ENCODE measurements around the gene CNOT1. TPM values are rescaled to one million over a fixed set of nuclear protein-coding genes. Genes with fewer than 3 reads are reported as not detected.

Gene CNOT1
- total RNA-seq, 2 experiments from 2014 or later, result 164 to 184 TPM

DNA sequence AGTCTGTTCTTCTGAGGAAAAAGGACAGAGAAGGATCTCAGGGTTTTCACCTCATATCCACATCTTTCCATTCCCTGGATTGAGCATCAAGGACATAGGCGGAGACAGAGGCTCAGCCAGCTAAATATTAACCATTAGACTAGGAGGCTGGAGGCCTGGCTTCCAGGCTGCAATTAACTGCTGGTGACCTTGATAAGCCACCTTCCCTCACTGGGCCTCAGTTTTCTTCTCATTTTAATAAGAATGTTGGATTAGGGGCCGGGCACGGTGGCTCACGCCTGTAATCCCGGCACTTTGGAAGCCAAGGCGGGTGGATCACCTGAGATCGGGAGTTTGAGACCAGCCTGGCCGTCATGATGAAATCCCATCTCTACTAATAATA is 25.6 kb upstream of the CNOT1 start:
- Mint-ChIP-seq H3K9me3 (no peaks in the 10 kb centered on the region), H3K27me3 (no peaks in the 10 kb centered on the region), H3K4me3 (no peak overlapping the region), H3K27ac (no peak overlapping the region), H3K4me1 (ENCODE audit: low read depth) (no peaks in the 10 kb centered on the region), H3K36me3 (ENCODE audit: low read depth) (no peaks in the 10 kb centered on the region)
- Histone ChIP-seq H3K27me3 (ENCODE audit: control insufficient read depth in 1 of 2, insufficient read depth in 2 of 2, low read length in 2 of 2) (no peaks in the 10 kb centered on the region), H3K27ac (ENCODE audit: low read depth in 1 of 2, low read length in 2 of 2) (no peak overlapping the region), H3K36me3 (ENCODE audit: insufficient read depth, low read length) (no peaks in the 10 kb centered on the region), H3K9me3 (ENCODE audit: control insufficient read depth in 1 of 2, insufficient read depth in 1 of 2, low read length in 2 of 2) (no peaks in the 10 kb centered on the region), H3K4me3 (ENCODE audit: low read length) (no peak overlapping the region), H3K4me1 (ENCODE audit: insufficient read depth, low read length) (no peaks in the 10 kb centered on the region)
- no peak for ATAC-seq (ENCODE audit: poor library complexity)
- TF ChIP-seq, protein P1, sequence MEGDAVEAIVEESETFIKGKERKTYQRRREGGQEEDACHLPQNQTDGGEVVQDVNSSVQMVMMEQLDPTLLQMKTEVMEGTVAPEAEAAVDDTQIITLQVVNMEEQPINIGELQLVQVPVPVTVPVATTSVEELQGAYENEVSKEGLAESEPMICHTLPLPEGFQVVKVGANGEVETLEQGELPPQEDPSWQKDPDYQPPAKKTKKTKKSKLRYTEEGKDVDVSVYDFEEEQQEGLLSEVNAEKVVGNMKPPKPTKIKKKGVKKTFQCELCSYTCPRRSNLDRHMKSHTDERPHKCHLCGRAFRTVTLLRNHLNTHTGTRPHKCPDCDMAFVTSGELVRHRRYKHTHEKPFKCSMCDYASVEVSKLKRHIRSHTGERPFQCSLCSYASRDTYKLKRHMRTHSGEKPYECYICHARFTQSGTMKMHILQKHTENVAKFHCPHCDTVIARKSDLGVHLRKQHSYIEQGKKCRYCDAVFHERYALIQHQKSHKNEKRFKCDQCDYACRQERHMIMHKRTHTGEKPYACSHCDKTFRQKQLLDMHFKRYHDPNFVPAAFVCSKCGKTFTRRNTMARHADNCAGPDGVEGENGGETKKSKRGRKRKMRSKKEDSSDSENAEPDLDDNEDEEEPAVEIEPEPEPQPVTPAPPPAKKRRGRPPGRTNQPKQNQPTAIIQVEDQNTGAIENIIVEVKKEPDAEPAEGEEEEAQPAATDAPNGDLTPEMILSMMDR (IDR thresholded peaks at IDR 0.05), result no peak
- ChIA-PET CTCF (no interaction called here), POLR2A (no interaction called here)
- intact Hi-C loops (cut with DNase I, micrococcal nuclease), result no loop called here
- no peak for DNase-seq

DNA sequence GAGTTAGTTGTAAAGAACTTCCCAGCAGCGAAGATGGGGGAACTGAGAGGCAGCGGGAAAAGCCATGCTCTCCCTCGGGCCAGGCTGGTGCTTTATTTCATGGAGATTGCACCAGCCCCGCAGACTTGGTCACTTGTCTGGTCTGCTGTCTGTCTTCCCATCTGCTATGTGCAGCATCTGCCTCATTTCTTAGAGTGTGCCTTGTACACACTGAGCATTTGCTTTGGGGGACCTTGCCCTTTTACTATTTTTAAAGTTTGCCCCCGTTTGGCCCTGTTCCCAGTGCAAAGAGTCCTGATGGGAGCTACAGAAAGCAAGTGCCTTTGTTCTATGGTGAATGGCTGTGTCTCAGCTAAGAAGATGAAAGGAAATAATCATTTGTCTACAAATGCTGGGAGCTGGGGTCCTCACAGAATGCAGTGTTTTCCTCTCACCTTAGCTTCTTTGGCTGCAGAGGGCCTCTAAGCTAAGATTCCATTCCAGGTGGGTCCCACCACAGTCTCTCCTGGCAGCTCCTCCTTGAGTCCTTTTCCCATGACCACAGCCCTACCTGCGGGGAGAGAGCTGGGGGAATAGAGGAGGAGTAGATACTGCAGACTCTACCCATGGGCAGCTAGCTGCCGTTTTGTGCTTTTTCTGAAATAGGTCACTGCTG is 25.1 kb upstream of the CNOT1 start:
- CTCF ChIA-PET, result no interaction called here
- POLR2A ChIA-PET, result no interaction called here
- intact Hi-C loops (cut with DNase I, micrococcal nuclease), result no loop called here
- Mint-ChIP-seq H3K27me3 (no peaks in the 10 kb centered on the region), H3K4me3 (no peak overlapping the region), H3K4me1 (ENCODE audit: low read depth) (no peaks in the 10 kb centered on the region), H3K36me3 (ENCODE audit: low read depth) (no peaks in the 10 kb centered on the region), H3K9me3 (no peaks in the 10 kb centered on the region), H3K27ac (no peak overlapping the region)
- no peak for DNase-seq
- Histone ChIP-seq H3K4me3 (ENCODE audit: low read length) (no peak overlapping the region), H3K4me1 (ENCODE audit: insufficient read depth, low read length) (no peaks in the 10 kb centered on the region), H3K27ac (ENCODE audit: low read depth in 1 of 2, low read length in 2 of 2) (no peak overlapping the region), H3K9me3 (ENCODE audit: control insufficient read depth in 1 of 2, insufficient read depth in 1 of 2, low read length in 2 of 2) (no peaks in the 10 kb centered on the region), H3K36me3 (ENCODE audit: insufficient read depth, low read length) (no peaks in the 10 kb centered on the region), H3K27me3 (ENCODE audit: control insufficient read depth in 1 of 2, insufficient read depth in 2 of 2, low read length in 2 of 2) (no peaks in the 10 kb centered on the region)
- TF ChIP-seq, protein P1 (IDR thresholded peaks at IDR 0.05), result no peak
- ATAC-seq (ENCODE audit: poor library complexity), result no peak

DNA sequence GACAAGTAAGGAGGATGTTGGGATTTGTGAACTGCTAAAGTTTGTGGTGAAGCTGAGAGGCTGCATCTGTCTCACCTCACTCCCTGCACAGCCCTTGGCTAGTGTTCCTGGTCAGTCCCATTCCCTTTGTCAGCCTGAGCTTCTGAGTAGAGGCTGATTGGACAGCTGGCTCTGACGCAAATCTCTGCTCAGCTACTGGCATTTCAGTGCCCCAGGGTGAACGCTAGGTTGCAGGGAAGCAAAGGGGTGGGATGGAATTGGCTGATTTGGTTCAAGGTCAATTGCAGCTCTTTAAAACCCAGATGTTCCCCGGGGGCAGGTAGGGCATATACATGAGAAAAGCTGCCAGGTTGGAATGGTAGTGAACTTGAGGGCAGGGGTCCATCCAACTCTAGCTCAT is 23.1 kb upstream of the CNOT1 start:
- Mint-ChIP-seq H3K9me3 (no peaks in the 10 kb centered on the region), H3K4me1 (ENCODE audit: low read depth) (no peaks in the 10 kb centered on the region), H3K4me3 (no peak overlapping the region), H3K27ac (no peak overlapping the region), H3K27me3 (no peaks in the 10 kb centered on the region), H3K36me3 (ENCODE audit: low read depth) (no peaks in the 10 kb centered on the region)
- no peaks in the 10 kb centered on the region for H3K36me3 ChIP-seq (ENCODE audit: insufficient read depth, low read length)
- POLR2A ChIA-PET, result no interaction called here
- CTCF ChIA-PET, result interaction anchor here (1.0 to 1.2 kb wide), 2 partner anchors 13 to 46 kb away, joined by 3 read pairs; no protein-coding TSS in a partner anchor
- H3K9me3 ChIP-seq (ENCODE audit: control insufficient read depth in 1 of 2, insufficient read depth in 1 of 2, low read length in 2 of 2), result no peaks in the 10 kb centered on the region
- DNase-seq (no peak), ATAC-seq (ENCODE audit: poor library complexity) (no peak)
- TF ChIP-seq, protein P1 (IDR thresholded peaks at IDR 0.05), result no peak
- H3K4me3 ChIP-seq (ENCODE audit: low read length), result no peak overlapping the region
- intact Hi-C loops (cut with DNase I, micrococcal nuclease), result no loop called here
- H3K4me1 ChIP-seq (ENCODE audit: insufficient read depth, low read length), result no peaks in the 10 kb centered on the region
- H3K27me3 ChIP-seq (ENCODE audit: control insufficient read depth in 1 of 2, insufficient read depth in 2 of 2, low read length in 2 of 2), result no peaks in the 10 kb centered on the region
- H3K27ac ChIP-seq (ENCODE audit: low read depth in 1 of 2, low read length in 2 of 2), result no peak overlapping the region

All from CD4-positive, alpha-beta T cell (primary cell).